Naive thymus-derived CD8-positive, alpha-beta T cell (primary cell): ENCODE measurements around the gene FXN. TPM values are rescaled to one million over a fixed set of nuclear protein-coding genes. Genes with fewer than 3 reads are reported as not detected.

Experiments
- ATAC-seq, 2 donors: fragments of 150-1000 bp; cut with Tn5 transposase in 1 of 2; sonication (Bioruptor Pico), chemical (Tn5 transposase) in 1 of 2; 1 replicate in 1 of 2; 2 replicates in 1 of 2; pipeline ENCODE4 v1.10.0; 2021; ENCODE audit warnings: mild to moderate bottlenecking in 2 of 2, moderate library complexity in 2 of 2
- POLR2A ChIA-PET: fragments of 350-600 bp; sonication (Branson Sonifier 250); formaldehyde crosslinking; loops from one replicate; lab custom pipeline; 2021; ENCODE audit warnings: antibody characterized with exemption; lab: Charles Lee
- DNase-seq, 10 donors: peaks; one replicate each; pipeline versions ENCODE4 v3.0.0 to v3.0.0-alpha.2; 2020 to 2022
- H3K27ac Mint-ChIP-seq, 10 donors: one replicate each; pipeline ENCODE4 v1.8.0; 2020 to 2022; ENCODE audit warnings: mild to moderate bottlenecking in 10 of 10, mixed read lengths in 10 of 10, moderate library complexity in 4 of 10, inconsistent platforms in 1 of 10
- H3K27me3 Mint-ChIP-seq, 5 donors: one replicate each; pipeline ENCODE4 v1.8.0; 2021 to 2022; ENCODE audit warnings: mixed read lengths in 5 of 5
- H3K36me3 Mint-ChIP-seq, 3 donors: one replicate each; pipeline ENCODE4 v1.8.0; 2020 to 2022; ENCODE audit warnings: mixed read lengths in 3 of 3, mild to moderate bottlenecking in 2 of 3, inconsistent platforms in 1 of 3
- H3K4me1 Mint-ChIP-seq, 4 donors: one replicate each; pipeline ENCODE4 v1.8.0; 2021 to 2022; ENCODE audit warnings: mixed read lengths in 4 of 4
- H3K4me3 Mint-ChIP-seq, 10 donors: one replicate each; pipeline ENCODE4 v1.8.0; 2020 to 2022; ENCODE audit warnings: mild to moderate bottlenecking in 10 of 10, mixed read lengths in 10 of 10, moderate library complexity in 6 of 10, inconsistent platforms in 1 of 10
- H3K9me3 Mint-ChIP-seq, 9 donors: one replicate each; pipeline ENCODE4 v1.8.0; 2020 to 2022; ENCODE audit warnings: mixed read lengths in 9 of 9, mild to moderate bottlenecking in 3 of 9, inconsistent platforms in 1 of 9, moderate library complexity in 1 of 9
- polyA plus RNA-seq, 3 donors: library from polyadenylated mRNA; unstranded; fragments of 300-500 nt; fragmentation: Illumina TruSeq; gene quantifications; one replicate each; pipeline ENCODE4 v1.2.3, GENCODE V29; 2021
- total RNA-seq, 8 experiments: library from RNA in 2 of 8; stranded (reverse) in 2 of 8; gene quantifications; one replicate each; pipeline ENCODE4 v1.2.3 and lab custom pipeline; 2021 to 2026

FXN gene
- total and polyA plus RNA-seq, 5 experiments from 2014 or later, result 19.3 to 78.9 (median 51.2) TPM

DNA sequence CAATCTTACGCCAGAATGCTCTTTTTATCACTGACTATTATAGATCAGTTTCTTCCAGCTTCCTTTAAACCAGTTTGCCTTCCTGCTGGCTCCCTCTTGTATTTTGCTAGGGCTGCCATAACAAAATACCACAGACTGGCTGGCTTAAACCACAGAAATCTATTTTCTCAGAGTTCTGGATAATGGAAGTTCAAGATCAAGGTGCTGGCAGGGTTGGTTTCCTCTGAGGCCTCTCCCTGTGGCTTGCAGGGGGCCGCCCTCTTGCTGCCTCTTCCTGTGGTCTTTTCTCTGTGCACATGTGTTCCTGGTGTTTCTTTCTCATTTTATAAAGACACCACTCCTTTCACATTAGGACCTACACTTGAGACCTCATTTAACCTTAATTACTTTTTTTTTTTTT is 6.8 kb upstream of the FXN start:
- POLR2A ChIA-PET, result interaction anchor here (0.7 to 1.3 kb wide), 3 partner anchors 9 to 256 kb away, joined by 3 to 12 read pairs (median 5); a partner anchor contains a TSS
- no peaks in the 10 kb centered on the region for H3K27me3 Mint-ChIP-seq
- H3K9me3 Mint-ChIP-seq, result peaks cover 0 to 6% (median 0%) of the 10 kb centered on the region in 9 donors
- DNase-seq (peak in 8 of 10 donors; percentile 29 to 78 (median 60)), ATAC-seq (peak; percentile 86 to 92)
- peaks cover 20 to 56% (median 45%) of the 10 kb centered on the region in 4 donors for H3K4me1 Mint-ChIP-seq
- peak overlapping the region; percentile 17 to 79 (median 56) for H3K4me3 Mint-ChIP-seq
- peak overlapping the region in 9 of 10 donors; percentile 53 to 87 (median 72) for H3K27ac Mint-ChIP-seq
- H3K36me3 Mint-ChIP-seq, result no peaks in the 10 kb centered on the region

DNA sequence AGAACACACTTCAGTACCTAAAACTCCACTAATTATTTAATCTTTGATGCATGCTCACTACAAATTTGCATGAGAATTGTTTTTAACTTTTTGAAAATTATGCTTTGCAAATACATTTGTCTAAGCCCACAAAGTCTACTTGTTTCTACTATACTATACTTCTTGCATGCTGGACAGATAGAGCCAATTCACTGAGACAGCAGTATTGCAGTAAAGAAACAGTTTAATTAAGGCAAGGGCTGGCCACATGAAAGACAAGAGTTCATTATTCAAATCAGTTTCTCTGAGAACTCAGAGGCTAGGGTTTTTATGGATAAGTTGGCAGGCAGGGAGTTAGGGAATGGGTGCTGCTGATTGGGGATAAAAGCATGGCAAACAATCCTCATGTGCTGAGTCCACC is 6.0 kb upstream of the FXN start:
- H3K27ac Mint-ChIP-seq, result peak overlapping the region in 6 of 10 donors; percentile 3 to 81 (median 39)
- peaks cover 19 to 54% (median 42%) of the 10 kb centered on the region in 4 donors for H3K4me1 Mint-ChIP-seq
- DNase-seq (no peak), ATAC-seq (no peak)
- H3K4me3 Mint-ChIP-seq, result peak overlapping the region in 8 of 10 donors; percentile 5 to 61 (median 31)
- POLR2A ChIA-PET, result interaction anchor here (0.7 kb wide), 1 partner anchor 257 kb away, joined by 3 read pairs; no protein-coding TSS in a partner anchor
- no peaks in the 10 kb centered on the region for H3K36me3 Mint-ChIP-seq
- no peaks in the 10 kb centered on the region for H3K27me3 Mint-ChIP-seq
- peaks cover 0 to 6% (median 0%) of the 10 kb centered on the region in 9 donors for H3K9me3 Mint-ChIP-seq

DNA sequence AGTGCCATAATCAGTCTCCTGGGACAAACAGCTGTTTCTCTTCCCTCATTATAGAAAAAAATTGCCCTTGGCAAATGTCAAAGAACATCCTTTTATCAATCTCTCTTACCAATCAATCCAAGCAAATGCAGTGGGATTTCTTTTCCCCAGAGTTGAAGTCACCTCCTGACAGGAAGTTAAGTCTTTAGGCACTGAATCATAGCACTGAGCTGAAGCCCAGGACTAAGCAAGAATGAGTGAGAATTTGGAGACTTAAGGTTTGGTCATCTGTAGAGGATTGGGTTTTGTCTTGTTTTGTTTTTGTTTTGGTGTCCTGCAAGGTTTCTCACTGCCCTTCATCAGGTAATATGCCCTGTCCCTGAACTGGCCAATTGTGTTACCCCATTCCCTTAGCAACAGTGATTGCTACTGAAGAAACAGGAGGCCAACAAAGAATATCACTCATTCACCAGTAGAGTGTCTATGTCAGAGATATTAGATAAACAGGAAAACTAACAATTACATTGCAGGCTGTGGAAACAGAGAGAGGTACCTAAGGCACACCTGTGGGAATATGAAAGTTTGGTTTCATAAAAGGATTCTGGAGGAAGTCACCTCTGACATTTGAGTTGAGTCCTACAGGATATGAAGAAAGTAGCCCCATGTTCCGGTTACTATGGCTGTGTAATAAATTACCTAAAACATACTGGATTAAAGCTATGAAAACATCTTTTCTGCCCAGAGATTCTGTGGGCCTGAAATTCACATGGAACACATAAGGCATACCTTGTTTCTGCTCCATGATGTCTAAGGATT is 4.5 kb upstream of the FXN start:
- ATAC-seq (no peak), DNase-seq (no peak)
- H3K4me3 Mint-ChIP-seq, result no peak overlapping the region
- H3K4me1 Mint-ChIP-seq, result peaks cover 18 to 59% (median 47%) of the 10 kb centered on the region in 4 donors
- no peaks in the 10 kb centered on the region for H3K27me3 Mint-ChIP-seq
- H3K9me3 Mint-ChIP-seq, result peaks cover 0 to 6% (median 0%) of the 10 kb centered on the region in 9 donors
- POLR2A ChIA-PET, result interaction anchor here (0.6 to 1.2 kb wide), 2 partner anchors 11 to 77 kb away, joined by 3 to 4 read pairs; no protein-coding TSS in a partner anchor
- no peaks in the 10 kb centered on the region for H3K36me3 Mint-ChIP-seq
- H3K27ac Mint-ChIP-seq, result peak overlapping the region in 3 of 10 donors; percentile 16 to 58 (median 16)

DNA sequence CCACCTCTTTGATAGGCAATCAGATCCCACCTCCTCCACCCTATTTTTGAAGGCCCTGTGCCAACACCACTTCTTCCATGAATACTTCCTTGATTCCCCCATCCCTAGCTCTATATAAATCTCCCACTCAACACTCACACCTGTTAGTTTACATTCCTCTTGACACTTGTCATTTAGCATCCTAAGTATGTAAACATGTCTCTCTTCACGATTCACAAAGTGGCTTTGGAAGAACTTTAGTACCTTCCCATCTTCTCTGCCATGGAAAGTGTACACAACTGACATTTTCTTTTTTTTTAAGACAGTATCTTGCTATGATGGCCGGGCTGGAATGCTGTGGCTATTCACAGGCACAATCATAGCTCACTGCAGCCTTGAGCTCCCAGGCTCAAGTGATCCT is 1.5 kb upstream of the FXN start:
- Mint-ChIP-seq H3K36me3 (no peaks in the 10 kb centered on the region), H3K9me3 (peaks cover 0 to 6% (median 0%) of the 10 kb centered on the region in 9 donors), H3K4me3 (peak overlapping the region in 8 of 10 donors; percentile 0 to 74 (median 27)), H3K4me1 (peaks cover 25 to 55% (median 39%) of the 10 kb centered on the region in 4 donors), H3K27ac (peak overlapping the region in 5 of 10 donors; percentile 3 to 81 (median 61)), H3K27me3 (no peaks in the 10 kb centered on the region)
- ATAC-seq, result no peak
- no peak for DNase-seq
- POLR2A ChIA-PET, result no interaction called here

DNA sequence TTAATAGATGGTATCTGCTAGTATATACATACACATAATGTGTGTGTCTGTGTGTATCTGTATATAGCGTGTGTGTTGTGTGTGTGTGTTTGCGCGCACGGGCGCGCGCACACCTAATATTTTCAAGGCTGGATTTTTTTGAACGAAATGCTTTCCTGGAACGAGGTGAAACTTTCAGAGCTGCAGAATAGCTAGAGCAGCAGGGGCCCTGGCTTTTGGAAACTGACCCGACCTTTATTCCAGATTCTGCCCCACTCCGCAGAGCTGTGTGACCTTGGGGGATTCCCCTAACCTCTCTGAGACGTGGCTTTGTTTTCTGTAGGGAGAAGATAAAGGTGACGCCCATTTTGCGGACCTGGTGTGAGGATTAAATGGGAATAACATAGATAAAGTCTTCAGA is 757 bp downstream of the FXN start:
- peak in 1 of 10 donors; percentile 10 for DNase-seq
- peak overlapping the region; percentile 87 to 95 (median 92) for H3K27ac Mint-ChIP-seq
- peaks cover 0 to 9% (median 9%) of the 10 kb centered on the region in 3 donors for H3K36me3 Mint-ChIP-seq
- H3K4me3 Mint-ChIP-seq, result peak overlapping the region; percentile 92 to 99 (median 96)
- no peaks in the 10 kb centered on the region for H3K27me3 Mint-ChIP-seq
- peak; percentile 26 to 33 for ATAC-seq
- peaks cover 14 to 48% (median 22%) of the 10 kb centered on the region in 4 donors for H3K4me1 Mint-ChIP-seq
- no peaks in the 10 kb centered on the region for H3K9me3 Mint-ChIP-seq
- POLR2A ChIA-PET, result interaction anchor here (0.7 to 2.3 kb wide), 8 partner anchors 8 to 257 kb away, joined by 3 to 23 read pairs (median 4); a partner anchor contains a TSS

DNA sequence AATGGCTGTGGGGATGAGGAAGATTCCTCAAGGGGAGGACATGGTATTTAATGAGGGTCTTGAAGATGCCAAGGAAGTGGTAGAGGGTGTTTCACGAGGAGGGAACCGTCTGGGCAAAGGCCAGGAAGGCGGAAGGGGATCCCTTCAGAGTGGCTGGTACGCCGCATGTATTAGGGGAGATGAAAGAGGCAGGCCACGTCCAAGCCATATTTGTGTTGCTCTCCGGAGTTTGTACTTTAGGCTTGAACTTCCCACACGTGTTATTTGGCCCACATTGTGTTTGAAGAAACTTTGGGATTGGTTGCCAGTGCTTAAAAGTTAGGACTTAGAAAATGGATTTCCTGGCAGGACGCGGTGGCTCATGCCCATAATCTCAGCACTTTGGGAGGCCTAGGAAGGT is 1.2 kb downstream of the FXN start:
- H3K27me3 Mint-ChIP-seq, result no peaks in the 10 kb centered on the region
- no peaks in the 10 kb centered on the region for H3K9me3 Mint-ChIP-seq
- H3K27ac Mint-ChIP-seq, result peak overlapping the region; percentile 87 to 95 (median 92)

DNA sequence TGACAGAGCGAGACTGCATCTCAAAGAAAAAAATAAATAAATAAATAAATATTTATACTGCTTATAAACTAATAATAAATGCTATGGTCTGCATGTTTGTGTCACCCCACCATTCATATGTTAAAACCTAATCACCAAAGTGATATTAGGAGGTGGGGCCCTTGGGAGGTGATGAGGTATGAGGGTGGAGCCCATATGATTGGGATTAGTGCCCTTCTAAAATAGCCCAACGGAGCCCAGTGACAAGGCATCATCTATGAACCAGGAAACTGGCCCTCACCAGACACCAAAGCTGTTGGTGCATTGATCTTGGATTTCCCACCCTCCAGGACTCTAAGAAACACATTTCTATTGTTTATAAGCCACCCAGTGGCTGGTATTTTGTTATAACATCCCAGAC is 5.1 kb downstream of the FXN start:
- Mint-ChIP-seq H3K4me3 (no peak overlapping the region), H3K9me3 (no peaks in the 10 kb centered on the region), H3K27me3 (no peaks in the 10 kb centered on the region), H3K36me3 (peaks cover 0 to 33% (median 11%) of the 10 kb centered on the region in 3 donors), H3K4me1 (peaks cover 29 to 63% (median 39%) of the 10 kb centered on the region in 4 donors), H3K27ac (no peak overlapping the region)
- DNase-seq (no peak), ATAC-seq (no peak)
- POLR2A ChIA-PET, result no interaction called here

More for the DNA sequence above, 1.2 kb downstream of the FXN start:
- Mint-ChIP-seq H3K36me3 (peaks cover 0 to 9% (median 9%) of the 10 kb centered on the region in 3 donors), H3K4me1 (peaks cover 14 to 47% (median 21%) of the 10 kb centered on the region in 4 donors), H3K4me3 (peak overlapping the region; percentile 92 to 99 (median 96))
- ATAC-seq (no peak), DNase-seq (no peak)
- POLR2A ChIA-PET, result interaction anchor here (0.8 to 2.3 kb wide), 6 partner anchors 17 to 257 kb away, joined by 3 to 23 read pairs (median 6); a partner anchor contains a TSS

DNA sequence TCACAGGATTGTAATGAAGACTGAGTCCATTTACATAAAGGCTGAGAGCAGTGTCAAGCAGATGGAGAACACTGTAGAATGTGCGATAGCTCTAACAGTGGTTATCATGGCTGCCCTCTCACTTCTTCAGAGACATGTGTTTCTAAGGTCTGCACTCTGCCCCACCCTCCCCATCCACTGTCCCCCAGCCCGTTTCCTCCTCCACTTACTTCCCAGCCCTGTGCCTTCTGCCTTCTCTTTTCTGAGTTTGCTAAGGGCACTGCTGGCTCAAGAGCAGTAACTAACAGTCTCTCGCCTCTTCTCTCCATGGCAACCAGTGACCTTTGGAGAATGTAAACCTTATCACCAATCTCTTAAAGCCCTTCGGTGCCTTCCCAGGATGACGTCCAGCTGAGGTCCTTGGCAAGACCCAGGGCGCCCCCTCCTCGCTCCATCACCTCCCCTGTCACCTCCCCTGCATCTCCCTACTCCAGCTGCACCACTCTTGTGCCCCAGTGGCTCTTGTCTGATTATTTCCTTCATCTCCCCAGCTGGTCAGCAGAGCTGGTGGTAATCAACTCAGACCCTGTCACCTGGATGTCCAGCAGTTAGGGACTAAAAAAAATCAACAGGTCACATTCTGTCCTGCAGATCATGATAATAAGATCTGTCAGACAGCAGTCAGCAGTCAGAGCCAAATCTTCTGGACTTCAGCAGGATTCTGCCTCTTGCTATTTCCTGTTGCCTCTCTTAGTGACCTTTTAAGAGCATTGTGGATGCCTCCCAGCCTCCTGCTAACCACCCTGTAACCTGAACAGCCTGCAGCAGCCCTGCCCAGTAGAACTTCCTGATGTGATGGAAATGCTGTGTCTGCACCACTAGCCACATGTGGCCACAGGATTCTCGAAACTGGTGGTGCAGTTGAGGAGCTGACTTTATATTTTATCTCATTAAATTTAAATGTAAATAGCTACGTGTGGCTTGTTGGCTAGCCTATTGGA is 9.0 kb downstream of the FXN start:
- H3K36me3 Mint-ChIP-seq, result peaks cover 0 to 66% (median 9%) of the 10 kb centered on the region in 3 donors
- peak overlapping the region in 1 of 10 donors; percentile 58 for H3K4me3 Mint-ChIP-seq
- H3K27me3 Mint-ChIP-seq, result no peaks in the 10 kb centered on the region
- H3K9me3 Mint-ChIP-seq, result no peaks in the 10 kb centered on the region
- POLR2A ChIA-PET, result interaction anchor here (1.5 kb wide), 1 partner anchor 8 kb away, joined by 3 read pairs; no protein-coding TSS in a partner anchor
- ATAC-seq, result no peak
- peak overlapping the region in 8 of 10 donors; percentile 5 to 87 (median 73) for H3K27ac Mint-ChIP-seq
- H3K4me1 Mint-ChIP-seq, result peaks cover 18 to 48% (median 32%) of the 10 kb centered on the region in 4 donors
- no peak for DNase-seq

DNA sequence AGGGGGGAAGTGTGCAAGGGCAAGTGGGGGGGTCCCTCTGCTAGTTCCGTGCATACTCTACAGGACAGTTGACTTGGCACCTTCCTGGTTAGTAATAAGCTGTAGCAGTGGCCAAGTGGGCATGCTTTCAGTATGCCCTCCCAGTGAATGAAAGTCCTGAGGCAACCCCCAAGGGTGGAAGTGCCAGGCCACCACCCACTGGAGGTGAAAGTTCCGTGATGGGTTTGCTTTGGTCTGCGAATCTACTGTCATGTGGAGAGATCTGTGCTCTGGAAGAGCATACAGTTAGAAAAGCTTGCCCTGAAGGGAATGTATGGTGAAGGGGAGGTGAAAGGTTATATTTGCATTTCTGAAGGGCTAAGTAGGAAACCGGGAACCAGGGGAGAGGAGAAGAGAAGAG is 10.3 kb downstream of the FXN start:
- no peak for ATAC-seq
- H3K27ac Mint-ChIP-seq, result peak overlapping the region in 1 of 10 donors; percentile 30
- H3K4me3 Mint-ChIP-seq, result no peak overlapping the region
- POLR2A ChIA-PET, result no interaction called here
- no peak for DNase-seq
- H3K36me3 Mint-ChIP-seq, result peaks cover 0 to 66% (median 6%) of the 10 kb centered on the region in 3 donors
- H3K27me3 Mint-ChIP-seq, result no peaks in the 10 kb centered on the region
- no peaks in the 10 kb centered on the region for H3K9me3 Mint-ChIP-seq
- H3K4me1 Mint-ChIP-seq, result peaks cover 18 to 40% (median 32%) of the 10 kb centered on the region in 4 donors

DNA sequence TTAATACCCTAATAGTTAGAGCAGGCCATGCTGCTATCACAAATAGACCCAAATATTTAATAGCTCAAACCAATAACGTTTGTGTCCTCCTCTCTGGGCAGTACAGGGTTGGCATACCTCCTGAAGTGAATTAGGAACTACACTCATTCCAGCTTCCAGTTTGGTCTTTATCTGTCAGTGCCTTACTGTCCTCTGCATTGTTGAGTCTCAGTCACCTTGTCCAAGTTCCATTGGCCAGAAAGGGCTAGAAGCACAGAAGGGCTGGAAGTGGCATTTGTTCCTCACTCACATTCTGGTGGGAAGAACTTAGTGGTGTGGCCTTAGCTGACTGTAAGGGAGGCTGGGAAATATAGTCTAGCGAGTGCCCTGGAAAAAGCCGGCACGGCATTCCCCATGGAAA is 11.2 kb downstream of the FXN start:
- ATAC-seq (no peak), DNase-seq (no peak)
- POLR2A ChIA-PET, result no interaction called here
- Mint-ChIP-seq H3K4me1 (peaks cover 15 to 34% (median 27%) of the 10 kb centered on the region in 4 donors), H3K4me3 (no peak overlapping the region), H3K9me3 (no peaks in the 10 kb centered on the region), H3K36me3 (peaks cover 0 to 66% (median 6%) of the 10 kb centered on the region in 3 donors), H3K27me3 (no peaks in the 10 kb centered on the region), H3K27ac (peak overlapping the region in 4 of 10 donors; percentile 32 to 73 (median 55))

DNA sequence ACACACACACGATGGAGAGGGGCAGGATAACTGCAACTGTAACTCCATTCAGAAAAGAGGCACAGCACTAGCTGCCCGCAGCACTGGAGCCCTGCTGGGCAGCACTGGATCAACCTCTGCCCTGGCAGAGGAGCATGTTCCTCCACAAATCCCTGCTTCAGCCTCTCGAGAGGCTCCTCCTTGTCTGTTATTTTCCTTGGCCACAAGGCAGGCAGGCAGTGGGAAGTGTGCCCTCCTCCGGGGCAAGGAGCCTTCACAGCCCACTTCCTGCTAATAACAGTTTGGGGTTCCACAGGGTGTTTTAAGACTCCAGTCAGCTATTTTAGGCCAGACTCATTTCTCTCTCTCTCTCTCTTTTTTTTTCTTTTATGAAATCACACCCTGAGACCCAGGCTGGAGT is 11.8 kb downstream of the FXN start:
- peak overlapping the region in 3 of 10 donors; percentile 70 to 83 (median 73) for H3K27ac Mint-ChIP-seq
- H3K36me3 Mint-ChIP-seq, result peaks cover 0 to 69% (median 6%) of the 10 kb centered on the region in 3 donors
- H3K4me3 Mint-ChIP-seq, result no peak overlapping the region
- POLR2A ChIA-PET, result no interaction called here
- H3K27me3 Mint-ChIP-seq, result no peaks in the 10 kb centered on the region
- DNase-seq (no peak), ATAC-seq (no peak)
- no peaks in the 10 kb centered on the region for H3K9me3 Mint-ChIP-seq
- peaks cover 12 to 31% (median 24%) of the 10 kb centered on the region in 4 donors for H3K4me1 Mint-ChIP-seq

DNA sequence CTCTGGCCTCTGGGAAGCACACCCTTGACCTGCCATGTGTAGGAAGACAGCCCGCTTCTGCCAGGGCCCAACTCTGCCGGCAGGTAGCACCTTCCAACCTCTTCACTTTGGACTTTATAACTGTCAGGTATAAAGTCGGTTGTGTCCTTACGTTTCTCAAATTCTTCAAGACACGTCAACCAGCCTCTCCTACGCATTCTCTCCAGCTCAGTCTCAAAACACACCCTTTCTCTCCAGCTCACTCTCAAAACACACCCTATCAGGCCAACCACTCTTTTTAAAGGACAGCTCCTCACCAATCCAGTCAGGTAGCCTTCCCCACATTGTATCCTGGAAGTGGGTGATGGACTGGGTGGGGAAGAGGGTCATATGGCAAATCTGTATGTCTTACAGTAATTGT is 13.5 kb downstream of the FXN start:
- Mint-ChIP-seq H3K36me3 (peaks cover 0 to 70% (median 11%) of the 10 kb centered on the region in 3 donors), H3K27me3 (no peaks in the 10 kb centered on the region), H3K4me3 (no peak overlapping the region), H3K9me3 (no peaks in the 10 kb centered on the region), H3K4me1 (peaks cover 8 to 19% (median 11%) of the 10 kb centered on the region in 4 donors), H3K27ac (peak overlapping the region in 2 of 10 donors; percentile 10 to 18)
- POLR2A ChIA-PET, result no interaction called here
- ATAC-seq (no peak), DNase-seq (no peak)
